ENCODE data around the gene EEF1AKMT3.

Gene EEF1AKMT3

DNA sequence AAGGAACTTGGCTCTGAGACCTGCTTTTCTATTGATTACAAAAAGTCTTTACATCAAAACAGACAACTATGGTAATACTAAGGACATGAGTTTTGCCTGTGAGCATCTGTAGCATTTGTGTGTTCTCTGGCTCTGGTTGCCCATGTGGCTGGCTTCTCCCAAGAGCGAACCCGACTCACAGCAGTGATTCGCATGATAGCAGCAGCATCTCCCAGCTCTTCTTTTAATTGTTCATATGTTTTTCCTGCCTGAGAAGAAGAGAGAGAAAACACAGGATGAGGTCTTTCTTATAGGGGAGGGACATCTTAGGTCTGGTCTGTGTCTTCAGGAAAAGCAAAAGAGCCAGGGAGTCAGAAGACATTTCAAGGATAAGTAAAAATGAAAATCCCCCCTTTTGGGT lies 28.6 kb downstream of the EEF1AKMT3 start:
- Mint-ChIP-seq H3K4me1 (ENCODE audit: low read depth) (no peaks in the 10 kb centered on the region), H3K9me3 (no peaks in the 10 kb centered on the region), H3K36me3 (ENCODE audit: low read depth) (peaks cover 36% of the 10 kb centered on the region), H3K4me3 (no peak overlapping the region), H3K27me3 (no peaks in the 10 kb centered on the region), H3K27ac (peak overlapping the region; percentile 16)

DNA sequence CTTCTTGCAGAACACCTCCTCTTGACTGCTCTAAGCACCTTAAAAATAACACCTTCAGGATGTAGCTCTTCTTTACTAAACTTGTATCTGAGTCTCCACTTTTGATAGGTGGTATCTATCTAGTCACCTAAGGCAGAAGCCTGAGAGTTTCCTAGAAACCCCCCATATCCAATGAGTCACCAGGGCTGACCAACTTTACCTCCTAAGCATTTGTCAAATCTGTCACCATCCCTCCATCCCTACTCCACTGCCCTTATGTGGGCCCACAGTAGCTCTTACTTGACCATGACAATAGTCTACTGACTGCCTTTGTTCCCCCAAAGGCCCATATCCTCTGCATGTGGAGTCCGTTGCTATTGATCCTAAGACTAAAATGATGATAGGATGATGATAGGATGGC lies 30.2 kb downstream of the EEF1AKMT3 start:
- peaks cover 23% of the 10 kb centered on the region for H3K36me3 Mint-ChIP-seq (ENCODE audit: low read depth)
- H3K4me3 Mint-ChIP-seq, result no peak overlapping the region
- no peaks in the 10 kb centered on the region for H3K9me3 Mint-ChIP-seq
- no peaks in the 10 kb centered on the region for H3K4me1 Mint-ChIP-seq (ENCODE audit: low read depth)
- H3K27ac Mint-ChIP-seq, result no peak overlapping the region
- H3K27me3 Mint-ChIP-seq, result no peaks in the 10 kb centered on the region

DNA sequence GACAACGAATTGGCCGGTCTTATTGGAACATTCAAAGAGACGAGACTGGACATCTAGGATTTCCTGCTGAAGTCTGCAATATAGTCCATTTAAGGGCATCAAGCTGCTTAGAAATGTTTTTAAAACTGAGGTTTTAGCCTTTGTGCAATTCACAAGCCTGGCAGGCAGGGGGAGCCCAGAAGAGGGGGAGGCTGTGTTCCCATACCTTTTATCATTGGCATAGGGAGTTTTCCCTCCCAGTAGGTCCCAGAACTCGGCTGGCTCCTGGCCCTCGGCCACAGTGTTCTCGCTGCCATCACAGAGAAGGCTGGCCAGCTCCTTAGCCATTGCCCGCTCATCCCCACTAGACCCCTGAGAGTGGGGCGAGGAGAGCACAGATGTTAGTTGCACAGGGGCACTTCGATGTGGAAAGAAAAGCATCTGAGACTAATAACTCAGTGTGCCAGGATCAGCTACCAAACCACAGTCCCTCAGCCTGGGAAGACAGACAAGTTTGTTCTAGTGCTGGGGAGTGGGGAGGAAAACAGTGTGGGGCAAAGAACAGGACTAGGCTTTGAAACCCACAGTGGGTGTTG lies 31.0 kb downstream of the EEF1AKMT3 start:
- H3K4me3 Mint-ChIP-seq, result no peak overlapping the region
- peaks cover 20% of the 10 kb centered on the region for H3K36me3 Mint-ChIP-seq (ENCODE audit: low read depth)
- H3K9me3 Mint-ChIP-seq, result no peaks in the 10 kb centered on the region
- H3K27ac Mint-ChIP-seq, result no peak overlapping the region
- H3K4me1 Mint-ChIP-seq (ENCODE audit: low read depth), result no peaks in the 10 kb centered on the region
- H3K27me3 Mint-ChIP-seq, result no peaks in the 10 kb centered on the region

DNA sequence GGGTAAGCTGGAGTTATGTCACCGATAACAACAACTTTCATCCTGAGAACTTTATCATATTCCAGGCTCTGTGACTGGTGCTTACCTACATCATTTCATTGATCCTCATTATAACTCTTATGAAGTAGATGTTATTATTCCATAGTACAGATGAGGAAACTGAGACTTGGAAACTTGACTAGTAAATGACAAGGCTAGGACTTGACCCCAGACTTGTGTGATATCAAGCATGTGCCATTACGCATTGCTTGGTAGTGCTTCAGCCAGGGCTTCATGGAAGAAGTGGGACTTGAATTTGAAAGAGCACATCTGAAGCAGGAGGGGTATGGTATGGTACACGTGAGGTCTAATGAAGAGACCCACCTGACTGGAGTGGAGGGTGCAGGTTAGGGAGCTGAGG lies 34.3 kb downstream of the EEF1AKMT3 start:
- Mint-ChIP-seq H3K27ac (no peak overlapping the region), H3K9me3 (no peaks in the 10 kb centered on the region), H3K27me3 (no peaks in the 10 kb centered on the region), H3K4me1 (ENCODE audit: low read depth) (no peaks in the 10 kb centered on the region), H3K36me3 (ENCODE audit: low read depth) (peaks cover 12% of the 10 kb centered on the region), H3K4me3 (no peak overlapping the region)

DNA sequence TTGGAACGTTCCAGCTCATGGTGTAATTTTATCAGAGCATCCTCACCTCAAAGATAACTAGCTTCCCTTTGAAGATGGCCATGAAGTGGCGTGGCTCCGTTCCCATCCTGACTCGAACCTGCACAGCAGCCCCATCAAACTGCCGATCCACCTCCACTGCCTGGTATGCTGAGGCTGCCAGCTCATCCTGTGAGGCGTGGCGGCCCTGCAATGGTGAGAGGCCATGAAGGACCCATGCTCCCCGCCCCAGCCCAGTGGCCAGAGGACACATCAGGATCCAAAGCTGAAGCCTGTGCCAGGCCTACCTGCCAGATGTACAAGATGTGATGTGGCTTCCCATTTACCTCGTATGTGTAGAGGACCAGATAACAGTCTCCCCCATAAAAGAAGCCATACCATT lies 34.9 kb downstream of the EEF1AKMT3 start:
- Mint-ChIP-seq H3K4me1 (ENCODE audit: low read depth) (no peaks in the 10 kb centered on the region), H3K27ac (no peak overlapping the region), H3K4me3 (no peak overlapping the region), H3K36me3 (ENCODE audit: low read depth) (peaks cover 12% of the 10 kb centered on the region), H3K27me3 (no peaks in the 10 kb centered on the region), H3K9me3 (no peaks in the 10 kb centered on the region)

DNA sequence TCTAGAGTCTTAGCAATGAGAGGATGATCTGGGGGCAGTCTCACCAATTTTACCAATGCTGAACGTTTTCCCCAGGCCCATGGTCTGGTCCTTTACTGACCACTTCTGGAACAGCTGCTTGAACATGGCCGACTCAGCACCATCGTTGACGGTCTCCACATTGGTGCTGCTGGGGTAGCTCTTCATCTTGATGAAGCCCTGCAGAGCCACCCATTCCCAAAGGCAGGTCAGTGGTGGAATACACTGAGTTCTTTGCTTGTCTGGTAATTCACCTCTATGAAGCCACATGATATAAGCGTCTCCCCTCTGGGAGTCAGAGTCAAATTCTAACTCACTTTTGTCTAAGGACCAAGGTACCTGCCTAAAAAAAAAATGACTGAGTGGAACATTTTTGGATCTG lies 35.9 kb downstream of the EEF1AKMT3 start:
- Mint-ChIP-seq H3K4me1 (ENCODE audit: low read depth) (no peaks in the 10 kb centered on the region), H3K27me3 (no peaks in the 10 kb centered on the region), H3K27ac (no peak overlapping the region), H3K9me3 (no peaks in the 10 kb centered on the region), H3K4me3 (no peak overlapping the region), H3K36me3 (ENCODE audit: low read depth) (peaks cover 12% of the 10 kb centered on the region)

DNA sequence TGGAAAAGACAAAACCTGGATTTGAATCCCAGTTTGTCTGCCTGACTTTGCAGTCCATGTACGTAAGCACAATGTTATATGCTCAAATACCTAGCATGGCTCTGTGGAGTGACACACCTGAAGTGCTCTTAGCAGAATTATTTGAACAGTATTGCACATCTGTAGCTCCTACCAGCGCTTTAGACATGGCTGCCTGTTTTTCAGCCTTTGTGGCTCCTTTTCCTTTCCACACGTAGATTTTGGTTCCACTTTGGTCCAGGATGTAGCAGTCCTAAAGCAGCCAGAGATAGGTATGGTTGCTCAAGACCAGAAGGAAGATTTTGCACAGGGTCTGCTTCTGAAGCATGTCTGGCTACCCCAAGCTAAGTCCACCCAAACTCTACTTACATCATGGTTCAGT lies 37.0 kb downstream of the EEF1AKMT3 start:
- Mint-ChIP-seq H3K9me3 (no peaks in the 10 kb centered on the region), H3K4me3 (no peak overlapping the region), H3K4me1 (ENCODE audit: low read depth) (no peaks in the 10 kb centered on the region), H3K27ac (no peak overlapping the region), H3K36me3 (ENCODE audit: low read depth) (peaks cover 7% of the 10 kb centered on the region), H3K27me3 (no peaks in the 10 kb centered on the region)

DNA sequence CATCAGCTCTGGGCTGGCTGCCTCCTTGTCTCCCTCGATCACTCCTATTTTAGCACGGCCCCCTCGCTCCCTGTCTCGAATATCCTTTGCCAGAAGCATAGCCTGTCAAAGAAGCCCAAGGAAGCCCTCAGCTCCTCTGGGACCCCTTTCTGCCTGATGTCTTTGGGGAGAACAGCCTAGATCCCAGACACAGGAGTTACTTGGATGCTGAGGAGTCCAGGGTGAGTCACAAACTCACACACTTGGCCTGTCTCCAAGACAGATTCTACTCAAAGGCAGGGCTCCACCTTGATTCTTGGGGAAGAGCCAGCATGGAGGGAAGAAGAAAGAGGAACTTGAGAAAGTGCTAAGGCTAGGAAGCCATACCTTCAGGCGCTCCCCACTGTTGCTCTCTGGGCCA lies 38.0 kb downstream of the EEF1AKMT3 start:
- H3K27me3 Mint-ChIP-seq, result no peaks in the 10 kb centered on the region
- H3K36me3 Mint-ChIP-seq (ENCODE audit: low read depth), result peaks cover 7% of the 10 kb centered on the region
- H3K4me1 Mint-ChIP-seq (ENCODE audit: low read depth), result no peaks in the 10 kb centered on the region
- no peak overlapping the region for H3K4me3 Mint-ChIP-seq
- no peak overlapping the region for H3K27ac Mint-ChIP-seq
- no peaks in the 10 kb centered on the region for H3K9me3 Mint-ChIP-seq

DNA sequence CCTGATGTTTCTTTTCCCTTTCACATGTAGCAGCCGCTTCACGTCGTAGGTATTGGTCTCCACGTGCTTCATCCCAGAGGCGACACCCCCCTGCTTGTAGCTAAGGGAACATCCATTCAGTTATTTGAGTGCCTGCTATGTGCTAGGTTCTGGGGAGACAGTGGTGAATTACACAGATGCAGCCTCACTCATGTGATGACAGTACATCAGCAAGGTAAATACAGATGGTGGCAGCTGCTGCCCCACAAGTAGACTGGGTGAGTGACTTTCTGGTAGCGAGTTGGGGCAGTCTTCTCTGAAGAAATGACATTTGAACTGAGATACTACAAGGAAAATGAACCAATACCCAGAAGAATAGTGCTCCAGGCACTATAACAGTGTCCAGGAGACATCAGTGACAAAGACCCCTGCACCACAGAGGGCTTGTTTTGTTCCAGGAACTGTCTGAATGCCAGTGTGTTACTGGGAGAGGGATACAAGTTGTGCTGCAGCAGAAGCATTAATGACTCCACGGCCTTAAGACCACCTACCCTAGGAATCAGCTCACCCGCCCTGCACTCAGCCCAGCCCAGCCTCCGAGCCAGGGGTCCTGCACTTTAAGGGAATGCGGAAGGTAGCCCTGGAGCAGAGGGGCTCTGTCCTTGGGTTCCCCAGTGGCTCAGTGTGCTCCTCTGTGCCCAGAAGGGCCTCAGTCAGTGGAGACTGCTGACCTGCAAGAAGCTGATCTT lies 38.8 kb downstream of the EEF1AKMT3 start:
- H3K9me3 Mint-ChIP-seq, result no peaks in the 10 kb centered on the region
- H3K4me3 Mint-ChIP-seq, result no peak overlapping the region
- H3K4me1 Mint-ChIP-seq (ENCODE audit: low read depth), result no peaks in the 10 kb centered on the region
- peaks cover 7% of the 10 kb centered on the region for H3K36me3 Mint-ChIP-seq (ENCODE audit: low read depth)
- no peaks in the 10 kb centered on the region for H3K27me3 Mint-ChIP-seq
- no peak overlapping the region for H3K27ac Mint-ChIP-seq

DNA sequence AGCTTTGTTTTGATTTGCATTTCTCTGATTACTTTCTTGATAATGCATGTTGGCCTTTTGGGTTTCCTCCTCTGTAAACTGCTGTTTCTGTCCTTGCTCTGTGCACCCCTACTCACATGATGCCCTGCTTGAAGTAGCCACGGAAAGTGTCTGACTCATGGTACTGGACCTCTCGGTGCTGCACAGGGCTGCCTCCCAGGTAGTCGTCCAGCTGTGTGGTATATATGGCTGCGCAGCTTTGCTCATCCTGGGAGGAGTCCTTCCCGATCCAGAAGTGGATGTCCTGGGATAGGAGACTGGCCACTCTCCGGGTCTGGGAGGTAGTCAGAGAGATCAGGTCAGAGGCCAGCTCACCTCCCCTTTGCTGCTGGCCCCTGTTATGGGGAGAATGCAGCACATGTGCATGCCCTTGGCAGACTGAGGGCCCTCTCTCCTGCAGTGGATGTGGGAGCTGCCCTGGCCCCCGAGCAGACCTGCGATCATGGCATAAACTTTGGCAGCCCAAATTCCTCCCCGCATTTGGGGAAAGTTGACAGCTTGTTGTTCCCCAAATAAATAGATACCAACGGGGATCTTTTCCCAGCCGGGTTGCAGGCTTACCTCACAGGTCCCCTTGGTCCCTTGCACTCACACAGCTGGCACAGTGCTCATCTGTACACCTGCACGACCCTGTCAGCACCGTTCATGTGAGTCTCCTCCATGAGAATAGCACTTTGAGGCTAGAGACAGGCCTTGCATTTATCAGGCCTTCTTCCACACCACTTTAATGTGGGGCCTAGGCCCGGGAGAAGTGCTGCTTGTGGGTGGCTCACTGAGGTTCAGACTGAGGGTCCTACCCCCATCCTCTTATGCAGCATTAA lies 40.9 kb downstream of the EEF1AKMT3 start:
- Mint-ChIP-seq H3K36me3 (ENCODE audit: low read depth) (peaks cover 5% of the 10 kb centered on the region), H3K4me3 (no peak overlapping the region), H3K4me1 (ENCODE audit: low read depth) (no peaks in the 10 kb centered on the region), H3K9me3 (no peaks in the 10 kb centered on the region), H3K27ac (no peak overlapping the region), H3K27me3 (no peaks in the 10 kb centered on the region)

DNA sequence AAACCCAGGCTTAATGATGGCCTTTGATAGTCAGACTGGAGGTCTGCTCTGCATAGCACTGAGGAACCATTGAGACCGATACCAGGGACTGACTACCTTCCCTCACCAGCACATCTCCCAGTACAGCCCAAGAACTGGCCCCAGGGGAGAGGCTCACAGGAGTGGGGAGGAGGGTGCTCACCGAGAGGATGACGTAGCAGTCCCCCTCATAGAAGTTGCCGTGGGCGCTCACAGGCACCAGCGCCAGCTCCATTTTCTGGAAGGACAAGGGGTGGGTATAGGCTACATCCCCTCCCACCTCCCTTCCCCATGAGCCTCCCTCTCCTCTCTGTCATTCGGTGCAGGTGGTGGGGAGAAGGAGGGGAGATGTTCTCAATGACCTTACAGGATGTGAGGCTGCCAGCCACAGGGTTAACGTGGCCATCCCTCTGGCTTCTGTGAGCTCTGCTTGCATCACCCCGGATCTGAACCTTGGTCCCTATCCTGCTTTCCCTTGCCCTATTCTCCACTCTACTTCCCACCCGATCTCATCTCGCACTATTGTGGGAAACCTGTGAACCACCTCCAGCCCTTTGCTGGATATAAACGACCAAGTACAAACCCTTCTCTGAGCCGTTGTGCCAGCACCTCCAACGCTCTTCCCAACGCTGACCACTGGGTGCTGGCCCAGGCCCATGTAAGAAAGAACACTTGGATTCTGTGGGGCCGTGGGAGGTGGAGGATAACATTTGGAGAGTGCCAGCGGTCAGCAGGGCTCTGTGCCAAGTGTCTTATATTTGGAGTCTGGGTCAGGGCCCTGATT lies 41.8 kb downstream of the EEF1AKMT3 start:
- no peaks in the 10 kb centered on the region for H3K36me3 Mint-ChIP-seq (ENCODE audit: low read depth)
- no peaks in the 10 kb centered on the region for H3K27me3 Mint-ChIP-seq
- H3K27ac Mint-ChIP-seq, result no peak overlapping the region
- H3K9me3 Mint-ChIP-seq, result no peaks in the 10 kb centered on the region
- H3K4me1 Mint-ChIP-seq (ENCODE audit: low read depth), result no peaks in the 10 kb centered on the region
- no peak overlapping the region for H3K4me3 Mint-ChIP-seq

DNA sequence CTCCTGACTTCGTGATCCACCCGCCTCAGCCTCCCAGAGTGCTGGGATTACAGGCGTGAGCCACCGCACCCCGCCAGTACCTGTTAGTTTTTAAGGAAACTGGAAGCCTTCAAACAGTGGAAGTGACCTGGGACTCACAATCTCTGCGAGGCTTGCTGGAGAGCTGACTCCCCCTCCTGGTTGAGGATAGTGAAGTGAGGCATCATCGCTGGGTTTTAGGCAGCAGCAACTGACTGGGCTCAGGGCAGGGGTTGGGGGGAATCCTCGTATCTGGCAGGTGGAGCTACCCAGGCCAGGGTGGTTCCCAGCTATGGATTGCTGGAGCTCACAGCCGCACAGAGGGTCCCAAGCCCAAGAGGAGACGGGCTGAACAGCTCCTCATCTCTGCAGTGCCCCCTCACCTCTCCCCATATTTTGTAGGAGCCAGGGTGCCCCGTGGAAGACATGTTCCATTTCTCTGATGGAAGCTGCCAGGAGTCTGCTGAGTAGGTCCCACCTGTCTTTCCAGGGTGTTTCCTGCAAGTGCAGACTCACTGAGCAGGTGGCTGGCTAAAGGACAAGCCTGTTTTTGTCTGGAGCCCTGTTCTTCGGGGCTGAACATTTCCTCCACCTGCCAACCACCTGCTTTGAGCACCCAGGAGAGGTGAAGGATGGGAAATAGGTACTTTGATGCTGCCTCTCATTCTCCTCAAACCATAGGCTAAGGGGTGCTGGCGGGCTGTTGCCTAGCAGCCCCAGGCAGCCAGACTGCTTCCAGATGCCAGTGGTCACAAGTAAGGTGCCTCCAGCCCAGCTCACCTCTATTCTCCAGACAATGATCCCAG lies 43.0 kb downstream of the EEF1AKMT3 start:
- H3K27ac Mint-ChIP-seq, result no peak overlapping the region
- H3K4me1 Mint-ChIP-seq (ENCODE audit: low read depth), result no peaks in the 10 kb centered on the region
- H3K27me3 Mint-ChIP-seq, result no peaks in the 10 kb centered on the region
- no peak overlapping the region for H3K4me3 Mint-ChIP-seq
- H3K36me3 Mint-ChIP-seq (ENCODE audit: low read depth), result no peaks in the 10 kb centered on the region
- no peaks in the 10 kb centered on the region for H3K9me3 Mint-ChIP-seq

DNA sequence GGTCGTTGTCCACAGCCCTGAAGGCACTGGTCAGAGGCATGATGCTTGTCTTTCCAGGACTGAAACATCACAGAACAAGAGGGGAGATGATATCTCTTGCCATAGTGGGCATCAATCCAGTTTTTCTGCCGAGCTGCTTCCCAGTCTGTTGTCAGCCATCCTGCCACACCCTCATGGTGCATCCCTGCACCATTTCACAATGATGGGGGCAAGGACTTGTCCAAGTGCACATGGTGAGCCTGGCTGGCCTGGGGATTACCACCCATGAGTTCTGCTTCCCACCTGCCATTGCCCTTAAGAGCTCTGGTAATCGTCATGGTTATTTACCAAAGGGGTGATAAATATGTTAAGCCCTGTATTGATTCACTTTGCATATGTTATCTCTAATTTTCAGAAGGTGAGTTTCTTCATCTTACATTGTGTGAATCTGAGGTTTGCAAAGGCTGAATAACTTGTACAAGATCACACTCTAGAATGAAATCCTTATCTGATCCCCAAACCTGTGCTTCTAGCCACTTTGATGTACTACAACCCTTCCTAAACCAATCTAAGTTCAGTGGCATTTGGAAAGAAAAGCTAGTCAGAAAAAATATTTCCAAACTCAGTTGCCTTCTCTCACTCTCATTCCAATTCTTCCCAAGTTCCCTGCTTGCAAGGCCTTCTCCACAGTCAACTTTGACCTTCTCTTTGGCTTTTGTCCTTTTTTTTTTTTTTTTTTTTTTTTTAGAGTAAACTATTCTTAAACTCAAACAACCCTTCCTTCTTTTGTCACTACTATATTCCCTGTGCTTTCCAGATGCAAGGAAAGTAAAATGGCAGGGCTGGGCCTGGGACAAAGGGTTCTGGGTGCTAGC lies 43.8 kb downstream of the EEF1AKMT3 start:
- Mint-ChIP-seq H3K4me3 (no peak overlapping the region), H3K36me3 (ENCODE audit: low read depth) (no peaks in the 10 kb centered on the region), H3K27ac (no peak overlapping the region), H3K4me1 (ENCODE audit: low read depth) (no peaks in the 10 kb centered on the region), H3K27me3 (no peaks in the 10 kb centered on the region), H3K9me3 (no peaks in the 10 kb centered on the region)

DNA sequence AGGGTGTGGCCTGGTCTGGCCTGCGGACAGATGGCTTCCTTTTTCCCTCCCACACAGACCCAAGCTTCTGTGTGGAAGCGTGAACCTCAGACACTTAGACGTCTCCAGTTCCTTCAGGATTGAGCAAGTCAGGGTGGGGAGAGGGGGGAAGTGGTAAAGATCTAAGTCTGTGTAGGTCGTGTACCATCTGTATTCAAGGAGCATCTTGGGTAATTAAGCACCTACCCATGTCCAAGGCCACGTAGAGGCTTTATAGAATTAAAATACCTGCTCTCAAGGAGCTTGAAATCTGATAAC lies 44.4 kb downstream of the EEF1AKMT3 start:
- H3K27ac Mint-ChIP-seq, result no peak overlapping the region

More for the DNA sequence above, 44.4 kb downstream of the EEF1AKMT3 start:
- no peaks in the 10 kb centered on the region for H3K27me3 Mint-ChIP-seq
- H3K4me1 Mint-ChIP-seq (ENCODE audit: low read depth), result no peaks in the 10 kb centered on the region
- no peaks in the 10 kb centered on the region for H3K9me3 Mint-ChIP-seq
- H3K36me3 Mint-ChIP-seq (ENCODE audit: low read depth), result no peaks in the 10 kb centered on the region
- no peak overlapping the region for H3K4me3 Mint-ChIP-seq

All from stimulated activated naive CD8-positive, alpha-beta T cell treated with anti-CD3 and anti-CD28 coated beads, Interleukin-15, Interleukin-2, amounts not matched to agents 100 ng/mL and 50 ng/mL, for 24 hours (primary cell).